GM12878 (cell line): ENCODE measurements around the gene RASAL2.

Experiments used
- BHLHE40 ChIP-seq, 2 experiments: fragments of 450-650 bp in 1 of 2; IDR thresholded peaks; 2 replicates each; pipeline ENCODE4 v1.6.1; 2011 to 2017; ENCODE audit warnings: low read depth in 2 of 2, borderline replicate concordance in 1 of 2, improper control_type of control experiment in 1 of 2, low read length in 1 of 2, mild to moderate bottlenecking in 1 of 2
- EZH2 ChIP-seq: IDR thresholded peaks from 2 replicates; pipeline ENCODE4 v1.6.1; 2012; ENCODE audit warnings: low read depth, mild to moderate bottlenecking, control low read depth, inconsistent platforms, low read length, borderline replicate concordance; ENCODE audit not compliant: control insufficient read depth
- NFYB ChIP-seq: IDR thresholded peaks from 2 replicates; pipeline ENCODE4 v1.6.1; 2011; ENCODE audit warnings: low read depth, mild to moderate bottlenecking, low read length, improper control_type of control experiment, moderate library complexity; ENCODE audit not compliant: insufficient read depth
- RELA ChIP-seq: fragments of 450-650 bp; IDR thresholded peaks from 2 replicates; pipeline ENCODE4 v1.8.0; 2014; ENCODE audit warnings: borderline replicate concordance; ENCODE audit not compliant: partially characterized antibody
- SMC3 ChIP-seq: IDR thresholded peaks from 2 replicates; pipeline ENCODE4 v1.6.1; 2011; ENCODE audit warnings: low read length, improper control_type of control experiment, borderline replicate concordance

- TF ChIP-seq BHLHE40 (IDR thresholded peaks at IDR 0.05; ENCODE audit: borderline replicate concordance in 1 of 2, low read depth in 2 of 2, low read length in 1 of 2) (no peak), EZH2 (no peak), NFYB (no peak), SMC3 (no peak), RELA (no peak)
Observed at GRCh38 chr1:178412400-178412770, 318.5 kb downstream of the RASAL2 start.
